GM12878 (cell line): ENCODE data around the gene TLX2. TPM values are rescaled to one million over a fixed set of nuclear protein-coding genes. Genes with fewer than 3 reads are reported as not detected.

Source experiments
- BMI1 ChIP-seq: fragments of 450-650 bp; IDR thresholded peaks from 2 replicates; pipeline ENCODE4 v1.6.1; 2016; ENCODE audit warnings: mild to moderate bottlenecking, moderate library complexity, borderline replicate concordance
- CBFB ChIP-seq: IDR thresholded peaks from 2 replicates; pipeline ENCODE4 v1.6.1; 2016; ENCODE audit warnings: antibody characterized with exemption, low read depth
- CEBPB ChIP-seq, 2 experiments: fragments of 150-350 bp in 1 of 2; IDR thresholded peaks; 2 replicates each; pipeline ENCODE4 v1.6.1; 2012 to 2014; ENCODE audit warnings: low read depth in 2 of 2, low read length in 2 of 2, borderline replicate concordance in 1 of 2, inconsistent platforms in 1 of 2
- CHD2 ChIP-seq: IDR thresholded peaks from 2 replicates; pipeline ENCODE4 v1.6.1; 2011; ENCODE audit warnings: low read depth, low read length, improper control_type of control experiment, borderline replicate concordance
- FOXM1 ChIP-seq: IDR thresholded peaks from 2 replicates; pipeline ENCODE4 v1.6.1; 2012; ENCODE audit warnings: low read depth, mild to moderate bottlenecking, inconsistent platforms, low read length, moderate library complexity
- MEF2A ChIP-seq: IDR thresholded peaks from 2 replicates; pipeline ENCODE4 v1.6.1; 2011; ENCODE audit warnings: low read depth, mild to moderate bottlenecking, low read length, moderate library complexity; ENCODE audit not compliant: insufficient read depth
- MTA2 ChIP-seq: fragments of 450-650 bp; IDR thresholded peaks from 2 replicates; pipeline ENCODE4 v1.6.1; 2016; ENCODE audit warnings: low read depth, mild to moderate bottlenecking, moderate library complexity
- MYB ChIP-seq: fragments of 150-350 bp; IDR thresholded peaks from 2 replicates; pipeline ENCODE4 v1.6.1; 2014; ENCODE audit warnings: mild to moderate bottlenecking, low read depth, low read length, borderline replicate concordance
- POLR2AphosphoS2 ChIP-seq: IDR thresholded peaks from 2 replicates; pipeline ENCODE4 v1.6.1; 2011; ENCODE audit warnings: low read depth, mild to moderate bottlenecking, low read length, improper control_type of control experiment, moderate library complexity
- SKIL ChIP-seq: fragments of 450-650 bp; IDR thresholded peaks from 2 replicates; pipeline ENCODE4 v1.6.1; 2017; ENCODE audit warnings: mild to moderate bottlenecking, low read depth, inconsistent platforms; ENCODE audit not compliant: poor library complexity, severe bottlenecking
- STAT1 ChIP-seq: fragments of 450-650 bp; conservative IDR thresholded peaks from 2 replicates; pipeline ENCODE4 v1.6.1; 2014; ENCODE audit warnings: antibody characterized with exemption, mild to moderate bottlenecking
- polyA plus RNA-seq, 11 experiments: library from polyadenylated mRNA; depleted of rRNA in 4 of 11; unstranded in 6 of 11; stranded (reverse) in 5 of 11; fragments of >200 nt; fragmentation: Nextera tagmentation in 4 of 11; fragmentation: Illumina TruSeq in 1 of 11; extraction: Ambion mirVana in 4 of 11; extraction: Trizol in 1 of 11; gene quantifications; 1 replicate in 1 of 11; 2 replicates in 10 of 11; pipeline versions ENCODE4 v1.2.1 to v1.2.3, GENCODE V29; 2011 to 2016; ENCODE audit warnings: inconsistent platforms in 2 of 11, missing spikeins in 2 of 11, low read depth in 1 of 11
- total RNA-seq, 4 experiments: library from RNA; depleted of rRNA in 3 of 4; stranded (reverse); fragments of >200 nt in 3 of 4; fragmentation: Illumina TruSeq in 1 of 4; extraction: Trizol in 1 of 4; gene quantifications; 2 replicates each; pipeline versions ENCODE4 v1.2.1 to v1.2.3, GENCODE V29; 2013 to 2021
- TF ChIP-seq, protein P1 (sequence below): IDR thresholded peaks from 2 replicates; pipeline ENCODE4 v1.6.1; 2011; ENCODE audit warnings: low read depth, low read length, improper control_type of control experiment, borderline replicate concordance
- TF ChIP-seq, protein P2 (sequence below): fragments of 450-650 bp; formaldehyde crosslinking; IDR thresholded peaks from 2 replicates; pipeline ENCODE4 v1.4.0; 2022; ENCODE audit warnings: mild to moderate bottlenecking, moderate library complexity

Gene TLX2
- total and polyA plus RNA-seq, 10 of the 15 experiments (the other 5 are each of a cell fraction or from before 2014, with no cell fraction given), result 0.06 to 5.5 (median 3.6) TPM; not detected in 1

GRCh38 chr2:74538881-74539339 lies 24.7 kb downstream of the TLX2 start (continued):
- TF ChIP-seq MYB (no peak), SKIL (peak; percentile 20), STAT1 (no peak), MTA2 (peak; percentile 35; the same call in 1 of the 2 replicates), FOXM1 (0 out of 2 replicates have a peak, but pooled peaks have one; percentile 60), CBFB (peak; percentile 69), MEF2A (0 out of 2 replicates have a peak, but pooled peaks have one; percentile 42), BMI1 (no peak), CHD2 (no peak), CEBPB (IDR thresholded peaks at IDR 0.05; ENCODE audit: borderline replicate concordance in 1 of 2, low read depth in 2 of 2, low read length in 2 of 2) (0 out of 4 replicates have a peak, but pooled peaks of 1 of the 2 experiments have one; percentile 36), POLR2AphosphoS2 (no peak)
- TF ChIP-seq, protein P1, sequence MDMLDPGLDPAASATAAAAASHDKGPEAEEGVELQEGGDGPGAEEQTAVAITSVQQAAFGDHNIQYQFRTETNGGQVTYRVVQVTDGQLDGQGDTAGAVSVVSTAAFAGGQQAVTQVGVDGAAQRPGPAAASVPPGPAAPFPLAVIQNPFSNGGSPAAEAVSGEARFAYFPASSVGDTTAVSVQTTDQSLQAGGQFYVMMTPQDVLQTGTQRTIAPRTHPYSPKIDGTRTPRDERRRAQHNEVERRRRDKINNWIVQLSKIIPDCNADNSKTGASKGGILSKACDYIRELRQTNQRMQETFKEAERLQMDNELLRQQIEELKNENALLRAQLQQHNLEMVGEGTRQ, result no peak
- TF ChIP-seq, protein P2, sequence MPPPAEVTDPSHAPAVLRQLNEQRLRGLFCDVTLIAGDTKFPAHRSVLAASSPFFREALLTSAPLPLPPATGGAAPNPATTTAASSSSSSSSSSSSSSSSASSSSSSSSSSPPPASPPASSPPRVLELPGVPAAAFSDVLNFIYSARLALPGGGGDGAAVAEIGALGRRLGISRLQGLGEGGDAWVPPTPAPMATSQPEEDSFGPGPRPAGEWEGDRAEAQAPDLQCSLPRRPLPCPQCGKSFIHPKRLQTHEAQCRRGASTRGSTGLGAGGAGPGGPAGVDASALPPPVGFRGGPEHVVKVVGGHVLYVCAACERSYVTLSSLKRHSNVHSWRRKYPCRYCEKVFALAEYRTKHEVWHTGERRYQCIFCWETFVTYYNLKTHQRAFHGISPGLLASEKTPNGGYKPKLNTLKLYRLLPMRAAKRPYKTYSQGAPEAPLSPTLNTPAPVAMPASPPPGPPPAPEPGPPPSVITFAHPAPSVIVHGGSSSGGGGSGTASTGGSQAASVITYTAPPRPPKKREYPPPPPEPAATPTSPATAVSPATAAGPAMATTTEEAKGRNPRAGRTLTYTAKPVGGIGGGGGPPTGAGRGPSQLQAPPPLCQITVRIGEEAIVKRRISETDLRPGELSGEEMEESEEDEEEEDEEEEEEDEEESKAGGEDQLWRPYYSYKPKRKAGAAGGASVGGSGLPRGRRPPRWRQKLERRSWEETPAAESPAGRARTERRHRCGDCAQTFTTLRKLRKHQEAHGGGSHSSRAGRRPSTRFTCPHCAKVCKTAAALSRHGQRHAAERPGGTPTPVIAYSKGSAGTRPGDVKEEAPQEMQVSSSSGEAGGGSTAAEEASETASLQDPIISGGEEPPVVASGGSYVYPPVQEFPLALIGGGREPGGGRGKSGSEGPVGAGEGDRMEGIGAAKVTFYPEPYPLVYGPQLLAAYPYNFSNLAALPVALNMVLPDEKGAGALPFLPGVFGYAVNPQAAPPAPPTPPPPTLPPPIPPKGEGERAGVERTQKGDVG (CRISPR knock-in tag), result no peak
